Camera-type eye (tissue), 1 donor: ENCODE data around the gene REN. TPM values are rescaled to one million over a fixed set of nuclear protein-coding genes. Genes with fewer than 3 reads are reported as not detected.

Experiments
- total RNA-seq: library from RNA; depleted of rRNA; stranded (reverse); fragments of >200 nt; gene quantifications from one replicate; pipeline ENCODE4 v1.2.3, GENCODE V29; 2014

Gene REN
- not detected for total RNA-seq

DNA sequence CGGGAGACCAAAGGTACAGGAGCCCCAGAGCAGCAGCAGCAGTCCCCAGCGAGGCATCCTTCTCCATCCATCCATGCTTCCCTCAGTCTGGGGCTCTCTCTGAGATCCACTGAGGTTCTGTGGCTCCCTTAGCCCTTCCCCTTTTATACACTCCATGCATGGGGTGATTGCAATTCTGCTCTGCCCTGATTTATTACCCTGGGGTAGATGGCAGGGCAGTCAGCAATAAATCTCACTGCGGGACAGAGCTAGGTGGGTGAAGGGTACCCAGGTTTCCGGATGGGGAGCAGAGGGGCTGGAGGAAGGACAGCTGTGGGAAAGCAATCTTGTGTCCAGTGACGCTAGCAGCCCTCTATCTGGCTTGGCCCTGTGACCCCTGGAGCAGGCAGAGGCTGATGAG lies at the start of gene REN:
Gene REN, minus strand, starts transcription at position 119 of the 400 bp plus-strand sequence. Its CDS starts 44 bp downstream, at position 75.

DNA sequence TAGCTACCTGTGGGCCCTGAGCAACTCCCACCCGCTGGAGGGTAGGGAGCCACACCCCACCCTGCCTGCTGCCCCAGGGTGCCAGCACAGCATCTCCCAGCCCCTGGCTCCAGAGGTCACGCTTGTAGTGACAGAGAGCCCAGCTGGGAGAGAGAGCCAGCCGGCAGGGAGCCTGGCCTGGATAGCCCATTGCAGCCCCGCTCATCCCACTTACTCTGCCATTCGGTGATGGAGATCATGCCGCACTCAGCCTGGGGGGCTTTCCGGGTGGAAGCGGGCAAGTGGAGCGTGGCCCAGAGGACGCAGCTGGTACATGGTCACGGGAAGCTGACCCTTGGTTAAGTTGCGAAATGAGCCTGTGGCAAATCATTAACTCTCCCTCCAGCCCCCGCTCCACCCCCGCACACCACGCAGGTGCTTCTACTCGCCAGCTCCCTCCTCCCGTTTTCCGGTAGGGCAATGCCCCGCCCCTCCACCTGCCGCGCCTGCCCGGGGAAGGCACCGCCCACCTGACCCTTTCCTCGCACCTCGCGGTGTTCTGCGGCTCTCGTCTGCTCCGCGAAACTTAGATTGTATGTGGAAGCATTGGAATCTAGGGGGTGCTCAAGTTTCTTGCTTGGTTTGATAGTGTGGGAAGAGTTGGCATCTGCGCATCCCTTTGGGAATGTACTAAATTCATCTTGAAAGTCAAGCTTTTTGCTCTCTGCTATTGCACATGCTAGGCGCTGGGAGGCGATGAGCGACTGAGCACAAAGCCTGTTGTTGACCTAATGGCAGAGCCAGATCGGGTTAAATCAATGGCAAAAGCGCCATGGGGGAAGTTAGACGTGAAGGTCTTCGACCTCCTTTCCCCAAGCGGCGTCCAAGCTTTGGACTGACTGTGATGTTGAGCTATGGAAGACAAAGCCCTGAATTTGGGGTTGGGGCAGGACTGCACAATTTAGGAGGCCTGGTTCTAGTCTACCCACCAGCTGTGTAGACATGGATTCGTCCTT lies 47.8 kb upstream of the REN start, which contains the start of gene GOLT1A:
Gene GOLT1A, minus strand, starts transcription at position 321 of the 995 bp plus-strand sequence. Its CDS starts 82 bp downstream, at position 239.

DNA sequence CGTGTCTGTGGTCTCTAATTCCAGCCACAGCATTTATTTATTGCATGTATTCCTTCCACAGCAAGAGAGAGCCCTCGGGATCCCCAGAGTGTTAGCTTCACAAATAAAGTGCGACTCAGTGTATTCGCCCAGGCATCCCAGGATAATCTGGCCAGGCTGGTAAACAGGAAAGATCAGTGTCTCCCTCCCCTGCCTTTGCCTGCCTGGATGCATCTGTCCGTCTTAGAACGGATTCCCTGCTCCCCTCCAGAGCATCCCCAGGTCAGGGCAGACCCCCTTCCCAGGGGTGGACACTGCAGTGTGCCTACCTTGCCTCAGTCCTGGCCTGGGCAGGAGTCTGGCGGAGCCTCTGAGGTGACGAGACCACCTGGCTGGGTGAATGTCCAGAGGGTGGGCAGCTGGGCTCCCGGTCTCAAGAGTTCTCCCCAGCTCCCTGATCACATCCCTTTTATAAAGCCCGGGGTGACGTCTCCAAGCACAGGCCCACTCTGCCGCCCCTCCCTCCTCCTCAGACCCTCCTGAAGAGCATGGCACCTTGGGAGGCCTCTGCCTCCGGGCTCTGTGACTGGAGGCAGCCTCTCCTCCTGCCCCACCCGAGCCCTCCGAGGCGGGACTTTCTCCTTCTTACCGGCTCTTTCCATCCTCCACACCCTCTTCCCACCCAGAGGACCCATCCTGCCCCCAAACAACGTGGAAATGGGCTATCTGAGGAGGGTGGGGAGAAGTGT lies 30.1 kb upstream of the REN start, which contains the start of gene KISS1:
Gene KISS1, minus strand, starts transcription at position 424 of the 728 bp plus-strand sequence. CDS start 3,615 bp downstream, outside the sequence.

DNA sequence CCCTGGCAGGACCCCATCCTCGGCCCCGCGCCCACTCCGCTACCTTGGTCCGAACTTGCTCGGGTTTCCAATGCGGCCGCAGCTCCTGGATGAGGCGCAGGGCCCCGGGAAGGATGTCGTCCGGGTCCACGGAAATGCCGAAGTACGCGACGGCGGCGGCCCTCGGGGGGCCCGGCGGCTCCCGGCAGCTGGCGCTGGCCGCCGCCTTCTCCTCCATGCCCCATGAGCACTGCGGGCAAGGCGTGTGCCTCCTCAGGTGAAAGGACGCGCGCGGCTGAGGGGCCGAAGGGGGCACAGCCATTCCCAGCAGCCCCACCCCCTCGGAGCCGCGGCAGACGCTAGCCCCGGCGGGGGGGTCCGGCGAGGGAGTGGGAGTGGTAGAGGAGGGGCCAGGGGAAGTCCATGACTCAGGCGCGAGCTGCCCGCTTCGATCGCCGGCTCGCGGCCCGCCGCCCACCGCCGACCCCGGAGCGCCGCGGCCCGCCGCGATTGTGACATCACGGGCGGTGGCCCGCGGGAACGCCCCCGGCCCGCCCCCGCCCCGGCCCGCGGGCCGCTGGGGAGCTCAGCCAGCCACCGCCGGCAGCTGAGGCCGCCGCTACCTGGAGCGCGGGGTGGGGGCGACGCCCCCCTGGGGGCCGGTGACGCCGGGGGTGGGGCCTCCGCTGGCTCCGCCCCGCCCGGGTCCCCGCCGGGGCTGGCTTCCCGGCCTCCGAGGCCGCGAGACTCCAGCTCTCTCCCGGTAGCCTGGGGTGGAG lies 14.4 kb downstream of the REN start, which contains the start of gene ETNK2:
Gene ETNK2, minus strand, starts transcription at position 493 of the 758 bp plus-strand sequence. Its CDS starts 192 bp downstream, at position 301.

Other genes starting within 250 kb of the REN start
- gene SOX13, start 93.2 kb downstream of the REN start, total RNA-seq = 9.1 TPM
- 12.7 TPM for gene ETNK2, start 14.3 kb downstream of the REN start, total RNA-seq
- not detected for gene KISS1, start 30.2 kb upstream of the REN start, total RNA-seq
- gene GOLT1A, start 47.7 kb upstream of the REN start, total RNA-seq = not detected
- 17.5 TPM for gene PLEKHA6, start 193.6 kb upstream of the REN start, total RNA-seq
- 62.1 TPM for gene PPP1R15B, start 245.5 kb upstream of the REN start, total RNA-seq